Right cardiac atrium (tissue), 5 donors: ENCODE data around the gene ARHGAP25. TPM values are rescaled to one million over a fixed set of nuclear protein-coding genes. Genes with fewer than 3 reads are reported as not detected.

Source experiments
- ATAC-seq, 2 donors: fragments of 200-7000 bp; cut with Tn5 transposase; one replicate each; pipeline versions ENCODE4 v1.8.0 to v1.9.1; 2020; ENCODE audit warnings: moderate library complexity in 2 of 2, mild to moderate bottlenecking in 1 of 2
- DNase-seq, 3 donors: peaks; one replicate each; pipeline ENCODE4 v3.0.0-alpha.2; 2020
- H3K27ac ChIP-seq: one replicate; pipeline ENCODE4 v1.5.1; 2013; ENCODE audit warnings: mild to moderate bottlenecking, low read length, control low read depth, moderate library complexity
- H3K27me3 ChIP-seq: one replicate; pipeline ENCODE4 v1.6.1; 2013; ENCODE audit not compliant: control insufficient read depth, insufficient read depth
- H3K4me1 ChIP-seq: one replicate; pipeline ENCODE4 v1.6.1; 2013; ENCODE audit warnings: low read length; ENCODE audit not compliant: control insufficient read depth, insufficient read depth
- H3K4me3 ChIP-seq: one replicate; pipeline ENCODE4 v1.5.1; 2013; ENCODE audit warnings: low read length, control low read depth
- H3K9me3 ChIP-seq: one replicate; pipeline ENCODE4 v1.6.1; 2013; ENCODE audit warnings: low read length; ENCODE audit not compliant: control insufficient read depth
- WGBS: extraction: QIAGEN DNeasy Blood & Tissue Kit; methylation state at CpG from one replicate; pipeline ENCODE4 v1.1.7; 2013; 5-methylcytosine and 5-hydroxymethylcytosine counted together
- intact Hi-C, 4 donors: fragments of 100-400 bp; cut with DNase I; formaldehyde crosslinking; loops; one replicate each; pipeline versions ENCODE4 v1.11.0 to v1.14.0; 2022 to 2023
- polyA plus RNA-seq: library from polyadenylated mRNA; stranded (reverse); fragments of 200-250 nt; gene quantifications from one replicate; pipeline ENCODE4 v1.2.3, GENCODE V29; 2013
- total RNA-seq, 4 donors: library from RNA; stranded (reverse); fragmentation: NEBNext Ultra II Directional; extraction: Animal tissue kit (Norgen Biotek cat#: 25700); gene quantifications; one replicate each; pipeline ENCODE4 v1.2.1, GENCODE V29; 2021
- donor health status: healthy with polysubstance abuse.
- donor health status: DM: no; HTN: yes; CAD: no.
- donor health status: DM: no; HTN: no; CAD: no.
- donor health status: DM: no; HTN: yes; CAD: no; lungs with severe emphysema.
- donor health status: DM: yes; HTN: yes; CAD: no.

ARHGAP25 gene
- total and polyA plus RNA-seq, 5 donors, result 5.9 to 9.7 (median 8.5) TPM

DNA sequence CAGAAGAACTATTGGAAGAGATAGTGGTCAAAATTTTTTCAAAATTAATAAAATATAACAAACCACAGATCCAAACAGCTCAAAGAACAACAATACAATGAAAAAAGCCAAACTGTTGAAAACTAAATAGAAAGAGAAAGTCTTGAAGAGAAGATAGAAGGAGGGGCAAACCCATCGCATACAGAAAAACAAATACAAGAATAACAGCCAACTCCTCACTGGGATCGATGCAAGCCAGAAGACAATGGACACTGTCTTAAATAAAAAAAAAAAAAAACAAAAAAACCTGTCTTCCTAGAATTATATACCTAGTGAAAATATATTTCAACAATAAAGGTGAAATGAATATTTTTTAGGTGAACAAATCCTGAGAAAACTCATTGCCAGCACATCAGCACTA is 34.1 kb upstream of the ARHGAP25 start:
- peaks cover 3% of the 10 kb centered on the region for H3K9me3 ChIP-seq
- no peak for DNase-seq
- WGBS, result 95% methylated on average over 2 of the region's 2 CpGs
- H3K4me1 ChIP-seq, result no peaks in the 10 kb centered on the region
- no peaks in the 10 kb centered on the region for H3K27me3 ChIP-seq
- H3K4me3 ChIP-seq, result no peak overlapping the region
- no peak overlapping the region for H3K27ac ChIP-seq
- intact Hi-C loops, result loop anchor here in 1 of 4 donors (10.0 kb wide), 1 partner anchor 224 kb away; no protein-coding TSS in a partner anchor
- ATAC-seq, result no peak

DNA sequence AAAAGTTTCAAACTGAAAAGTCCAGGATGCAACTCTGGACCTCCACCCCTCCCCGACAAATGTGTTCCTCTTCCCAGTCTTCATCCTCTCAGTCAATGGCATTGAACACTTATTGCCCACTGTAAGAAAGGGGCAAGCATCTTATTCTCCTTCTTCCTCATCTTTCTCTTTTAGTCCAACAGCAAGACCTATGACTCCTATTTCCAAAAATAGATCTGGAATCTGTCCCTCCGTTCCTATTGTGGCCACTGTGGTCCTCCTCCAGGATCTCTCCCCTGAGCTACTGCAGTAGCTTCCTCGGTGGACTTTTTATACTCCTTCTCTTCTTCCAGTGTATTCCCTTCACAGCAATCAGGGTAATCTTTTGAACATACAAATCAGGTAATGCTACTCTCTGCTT is 28.0 kb upstream of the ARHGAP25 start:
- Histone ChIP-seq H3K27ac (no peak overlapping the region), H3K4me1 (no peaks in the 10 kb centered on the region), H3K9me3 (no peaks in the 10 kb centered on the region), H3K4me3 (no peak overlapping the region), H3K27me3 (no peaks in the 10 kb centered on the region)
- no peak for DNase-seq
- ATAC-seq, result no peak
- 59% methylated on average over 3 of the region's 3 CpGs for WGBS
- intact Hi-C loops, result loop anchor here in 3 of 4 donors (5.0 to 10.0 kb wide), 3 partner anchors 206 to 221 kb away; no protein-coding TSS in a partner anchor

DNA sequence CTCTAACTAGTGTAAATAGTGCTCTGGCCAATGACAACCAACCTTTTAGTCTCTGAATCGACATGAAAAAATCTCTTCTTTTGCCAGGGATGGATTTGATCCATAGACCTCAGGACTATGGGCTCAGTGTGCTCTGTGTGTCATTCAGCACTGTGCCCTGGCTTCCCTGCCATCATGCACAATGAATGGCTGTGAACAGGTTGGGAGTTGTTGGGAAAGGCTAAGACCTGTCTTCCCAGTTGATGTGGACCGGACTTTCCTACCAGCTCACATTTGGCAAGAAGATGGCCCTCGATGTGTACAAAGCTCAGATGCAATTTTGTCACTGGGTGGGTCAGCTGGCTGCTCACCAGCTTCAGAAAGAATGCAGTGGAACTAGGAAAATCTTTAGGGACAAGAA is 26.0 kb upstream of the ARHGAP25 start:
- H3K4me1 ChIP-seq, result no peaks in the 10 kb centered on the region
- ATAC-seq (no peak), DNase-seq (no peak)
- no peak overlapping the region for H3K27ac ChIP-seq
- H3K4me3 ChIP-seq, result no peak overlapping the region
- no peaks in the 10 kb centered on the region for H3K9me3 ChIP-seq
- WGBS, result 67% methylated on average over 3 of the region's 3 CpGs
- no peaks in the 10 kb centered on the region for H3K27me3 ChIP-seq
- intact Hi-C loops, result loop anchor here in 3 of 4 donors (5.0 to 10.0 kb wide), 3 partner anchors 204 to 219 kb away; no protein-coding TSS in a partner anchor

DNA sequence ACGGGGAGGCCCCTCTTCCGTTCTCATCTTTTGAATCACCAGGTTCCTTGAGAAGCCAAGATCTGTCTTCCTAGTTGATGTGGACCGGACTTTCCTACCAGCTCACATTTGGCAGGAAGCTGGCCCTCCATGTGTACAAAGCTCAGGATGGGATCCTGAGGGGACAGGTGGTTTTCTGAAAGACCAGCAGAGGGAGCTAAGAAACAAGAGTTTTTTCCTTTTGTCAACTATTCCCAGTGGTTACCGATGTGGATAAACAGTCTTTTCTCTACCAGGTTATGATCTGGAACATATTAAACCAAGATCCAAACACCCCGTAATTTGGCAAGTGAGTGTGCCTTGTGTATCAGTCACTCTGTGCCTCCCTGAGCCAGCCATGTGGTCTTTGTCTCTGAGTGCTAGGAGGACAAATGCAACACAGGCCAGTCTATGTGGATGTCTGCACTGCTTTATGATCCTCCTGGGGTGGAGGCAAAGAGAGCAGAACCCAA is 25.1 kb upstream of the ARHGAP25 start:
- no peaks in the 10 kb centered on the region for H3K27me3 ChIP-seq
- 8% methylated on average over 5 of the region's 5 CpGs for WGBS
- H3K4me3 ChIP-seq, result no peak overlapping the region
- no peak overlapping the region for H3K27ac ChIP-seq
- DNase-seq (no peak), ATAC-seq (peak; percentile 71 to 84)
- intact Hi-C loops, result loop anchor here in 3 of 4 donors (5.0 to 10.0 kb wide), 3 partner anchors 203 to 218 kb away; no protein-coding TSS in a partner anchor
- H3K4me1 ChIP-seq, result no peaks in the 10 kb centered on the region
- no peaks in the 10 kb centered on the region for H3K9me3 ChIP-seq

DNA sequence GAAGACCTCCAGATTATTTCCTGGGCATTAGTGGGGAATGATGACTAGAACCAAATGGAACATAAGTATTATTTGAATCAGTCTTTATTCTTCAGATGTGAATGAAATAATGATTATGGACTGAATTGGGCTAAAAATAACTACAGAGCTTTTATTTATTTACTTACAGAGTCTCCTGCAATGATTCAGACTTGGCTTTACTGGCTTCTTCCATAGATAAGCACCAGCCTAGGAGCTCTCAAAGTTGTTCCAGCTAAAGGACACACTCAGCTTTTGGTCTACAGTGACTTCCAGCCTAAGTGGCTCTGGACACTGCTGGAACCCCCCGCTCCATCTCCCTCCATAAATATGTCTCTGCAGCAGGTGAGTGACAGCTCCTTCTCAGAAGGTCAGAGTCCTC is 24.3 kb upstream of the ARHGAP25 start:
- Histone ChIP-seq H3K4me1 (no peaks in the 10 kb centered on the region), H3K9me3 (no peaks in the 10 kb centered on the region), H3K27me3 (no peaks in the 10 kb centered on the region), H3K27ac (no peak overlapping the region), H3K4me3 (no peak overlapping the region)
- WGBS, result 89% methylated on average over 1 of the region's 1 CpG
- intact Hi-C loops, result loop anchor here in 2 of 4 donors (5.0 to 10.0 kb wide), 3 partner anchors 214 to 246 kb away; partner anchors contain the start of genes APLF (in 1 of the 2) and FBXO48 (in 1 of the 2)
- no peak for DNase-seq
- ATAC-seq, result no peak

DNA sequence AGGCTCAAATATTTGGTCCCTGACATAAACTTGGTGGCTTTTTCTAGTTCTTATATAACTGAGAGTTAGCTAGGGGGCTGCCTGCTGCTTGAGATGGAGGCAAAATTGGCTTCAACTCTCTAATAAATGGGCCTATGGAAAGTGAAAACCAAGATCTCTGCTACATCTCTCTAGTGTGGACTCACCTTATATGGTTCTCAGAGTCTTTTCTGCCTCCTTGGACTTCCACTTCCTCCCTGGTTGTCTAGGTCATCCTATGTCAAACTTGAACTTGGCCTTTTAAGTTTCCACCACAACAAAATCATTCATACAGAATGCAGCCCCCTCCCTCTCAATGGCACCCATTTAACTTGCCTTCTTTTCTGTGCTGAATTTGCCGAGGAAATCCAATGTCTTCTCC is 23.9 kb upstream of the ARHGAP25 start:
- no peak overlapping the region for H3K4me3 ChIP-seq
- DNase-seq (no peak), ATAC-seq (no peak)
- 88% methylated on average over 1 of the region's 1 CpG for WGBS
- H3K4me1 ChIP-seq, result no peaks in the 10 kb centered on the region
- H3K27ac ChIP-seq, result no peak overlapping the region
- no peaks in the 10 kb centered on the region for H3K9me3 ChIP-seq
- intact Hi-C loops, result loop anchor here in 2 of 4 donors (5.0 to 10.0 kb wide), 3 partner anchors 214 to 246 kb away; partner anchors contain the start of genes APLF (in 1 of the 2) and FBXO48 (in 1 of the 2)
- no peaks in the 10 kb centered on the region for H3K27me3 ChIP-seq

DNA sequence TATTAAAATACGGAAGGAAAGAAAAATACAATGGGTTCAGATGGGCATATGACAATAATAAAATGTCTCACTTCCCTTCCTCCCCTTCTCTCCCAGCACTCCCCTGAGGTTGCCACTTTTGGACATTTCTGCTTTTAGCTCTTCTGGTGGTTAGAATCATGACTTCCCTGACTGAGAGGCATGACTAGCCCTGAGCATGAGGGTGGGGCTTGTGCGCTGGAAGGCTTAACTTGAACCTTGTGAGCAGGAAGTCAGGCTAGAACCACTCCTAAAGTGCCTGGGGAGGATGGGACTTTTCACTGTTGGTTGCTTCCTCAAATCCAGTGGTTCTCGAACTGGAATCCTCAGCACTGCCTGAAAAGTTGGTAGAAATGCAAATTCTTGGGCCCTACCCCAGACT is 19.7 kb upstream of the ARHGAP25 start:
- Histone ChIP-seq H3K27ac (no peak overlapping the region), H3K4me3 (no peak overlapping the region)
- intact Hi-C loops, result loop anchor here in 2 of 4 donors (5.0 to 10.0 kb wide), 3 partner anchors 210 to 250 kb away; partner anchors contain the start of genes APLF (in 1 of the 2) and FBXO48 (in 1 of the 2)

DNA sequence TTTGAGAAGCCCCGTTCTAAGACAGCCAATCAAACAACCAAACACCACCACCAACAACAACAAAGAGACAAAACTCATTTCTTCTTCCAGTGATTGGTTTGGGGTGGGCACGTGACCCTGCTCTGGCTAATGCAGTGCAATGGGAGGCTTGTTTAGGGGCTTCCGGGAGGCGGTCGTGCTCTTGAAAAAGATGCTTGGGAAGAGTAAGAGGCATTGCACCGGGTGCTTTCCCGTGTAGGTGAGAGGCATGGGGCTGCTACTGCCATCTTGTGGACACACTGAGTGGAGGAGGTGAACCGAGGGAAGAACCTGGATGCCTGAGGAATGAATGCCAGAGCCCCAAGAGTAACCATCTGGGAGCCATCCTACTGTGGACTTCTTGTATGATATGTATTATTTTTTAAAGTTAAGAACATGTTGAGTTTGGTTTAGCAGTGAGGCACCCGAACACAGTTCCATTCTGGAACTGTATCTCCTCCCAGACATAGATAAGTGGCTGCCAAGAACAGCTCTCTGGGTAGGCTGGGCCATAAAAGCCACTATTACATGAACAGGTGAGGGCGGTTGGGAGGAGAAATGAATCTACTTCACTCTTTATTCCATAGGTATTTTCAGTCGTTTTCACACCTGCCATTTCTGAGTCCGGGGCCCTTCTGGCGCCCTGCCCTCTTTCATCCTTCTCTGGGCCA is 19.1 kb upstream of the ARHGAP25 start:
- intact Hi-C loops, result loop anchor here in 1 of 4 donors (10.0 kb wide), 2 partner anchors 209 to 251 kb away; partner anchors contain the start of genes APLF and FBXO48

More for the DNA sequence above, 19.7 kb upstream of the ARHGAP25 start:
- ATAC-seq (peak; percentile 84 to 86), DNase-seq (peak; percentile 36 to 77 (median 74))
- Histone ChIP-seq H3K4me1 (no peaks in the 10 kb centered on the region), H3K9me3 (no peaks in the 10 kb centered on the region), H3K27me3 (no peaks in the 10 kb centered on the region)
- 55% methylated on average over 3 of the region's 3 CpGs for WGBS

DNA sequence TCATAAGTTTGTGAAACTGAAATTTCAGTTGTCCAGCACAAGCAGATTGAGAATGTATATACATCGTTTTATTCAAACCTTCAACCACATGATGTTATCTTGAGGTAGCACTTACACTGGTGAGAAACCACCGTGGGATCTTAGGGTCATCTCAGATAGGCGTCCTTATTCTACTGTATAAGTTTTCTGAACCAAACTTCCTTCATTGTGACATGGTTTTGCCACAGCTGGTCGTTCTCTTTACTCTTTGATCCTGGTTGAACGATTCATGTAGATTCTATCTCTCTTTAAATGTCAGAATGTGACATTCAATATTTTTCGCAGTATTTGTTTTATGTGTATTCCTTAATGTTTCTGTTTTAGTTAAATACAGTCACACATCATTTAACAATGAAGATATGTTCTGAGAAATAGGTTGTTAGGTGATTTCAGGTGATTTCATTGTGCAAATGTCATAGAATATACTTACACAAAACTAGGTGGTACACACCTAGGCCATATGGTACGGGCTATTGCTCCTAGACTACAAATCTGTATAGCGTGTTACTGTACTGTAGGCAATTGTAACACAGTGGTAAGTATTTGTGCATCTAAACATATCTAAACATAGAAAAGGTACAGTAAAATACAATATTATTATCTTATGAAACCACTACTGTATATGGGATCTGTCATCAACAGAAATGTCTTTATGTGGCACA is 17.9 kb upstream of the ARHGAP25 start:
- ATAC-seq, result no peak
- H3K27ac ChIP-seq, result no peak overlapping the region
- no peak for DNase-seq
- no peak overlapping the region for H3K4me3 ChIP-seq
- H3K27me3 ChIP-seq, result no peaks in the 10 kb centered on the region
- H3K9me3 ChIP-seq, result no peaks in the 10 kb centered on the region
- intact Hi-C loops, result loop anchor here in 1 of 4 donors (10.0 kb wide), 2 partner anchors 208 to 252 kb away; partner anchors contain the start of genes APLF and FBXO48
- 79% methylated on average over 8 of the region's 8 CpGs for WGBS
- no peaks in the 10 kb centered on the region for H3K4me1 ChIP-seq

More for the DNA sequence above, 19.1 kb upstream of the ARHGAP25 start:
- DNase-seq (peak in 2 of 3 donors; percentile 29 to 70), ATAC-seq (peak; percentile 59 to 69)
- H3K27me3 ChIP-seq, result no peaks in the 10 kb centered on the region
- no peak overlapping the region for H3K4me3 ChIP-seq
- no peak overlapping the region for H3K27ac ChIP-seq
- no peaks in the 10 kb centered on the region for H3K9me3 ChIP-seq
- H3K4me1 ChIP-seq, result no peaks in the 10 kb centered on the region
- WGBS, result 52% methylated on average over 13 of the region's 13 CpGs

DNA sequence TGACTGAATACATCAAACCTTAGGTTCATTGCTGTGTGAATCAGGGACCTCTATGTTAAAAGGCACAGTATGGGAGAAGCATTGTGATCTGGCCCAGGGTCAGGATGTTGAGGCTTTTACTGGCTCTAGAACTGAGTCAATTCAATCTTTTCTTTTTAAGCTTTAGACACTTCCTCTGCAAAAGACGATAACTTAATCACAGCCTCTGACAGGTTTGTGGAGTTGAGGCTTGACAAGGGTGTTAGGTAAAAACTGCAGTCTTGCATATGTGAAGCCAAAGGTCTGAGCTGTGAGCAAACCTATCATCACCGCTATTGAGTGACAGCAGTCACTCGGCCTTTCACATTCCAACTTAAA is 17.3 kb upstream of the ARHGAP25 start:
- no peak overlapping the region for H3K4me3 ChIP-seq
- H3K4me1 ChIP-seq, result no peaks in the 10 kb centered on the region
- H3K27me3 ChIP-seq, result no peaks in the 10 kb centered on the region
- no peak overlapping the region for H3K27ac ChIP-seq
- no peaks in the 10 kb centered on the region for H3K9me3 ChIP-seq
- intact Hi-C loops, result loop anchor here in 1 of 4 donors (10.0 kb wide), 2 partner anchors 208 to 252 kb away; partner anchors contain the start of genes APLF and FBXO48
- 60% methylated on average over 3 of the region's 3 CpGs for WGBS
- DNase-seq, result no peak
- no peak for ATAC-seq
